NT2/D1 (cell line): ENCODE measurements around the gene NAPG.

Experiments
- SUZ12 ChIP-seq: IDR thresholded peaks from 2 replicates; pipeline ENCODE4 v1.6.1; 2011; ENCODE audit not compliant: insufficient read length, insufficient read depth; ENCODE audit errors: extremely low read depth
- YY1 ChIP-seq: IDR thresholded peaks from 2 replicates; pipeline ENCODE4 v1.6.1; 2011; ENCODE audit not compliant: insufficient read length, insufficient read depth
- ZNF274 ChIP-seq: IDR thresholded peaks from 2 replicates; pipeline ENCODE4 v1.6.1; 2011; ENCODE audit warnings: mild to moderate bottlenecking, low read depth, low read length

GRCh38 chr18:10490401-10491165 lies 35.2 kb upstream of the NAPG start:
- no peak for TF ChIP-seq ZNF274
- TF ChIP-seq SUZ12: no peak
- TF ChIP-seq YY1: no peak
